Activated T-helper 2 cell treated with anti-CD3 and anti-CD28 coated beads, Interferon-gamma antibody, Interleukin-2, Interleukin-4, amounts not matched to agents 10 μg/mL and 5 μg/mL and 100 μg/mL, durations not matched to agents 14 hours and 24 hours and 36 hours (primary cell): Measurements from ENCODE around the gene EPAS1. TPM values are rescaled to one million over a fixed set of nuclear protein-coding genes. Genes with fewer than 3 reads are reported as not detected.
A peak's percentile ranks its signal among the peaks of the same experiment; 100 is the strongest.

Source experiments
- DNase-seq: peaks from one replicate; pipeline ENCODE4 v3.0.0; 2021; ENCODE audit warnings: low spot score
- H3K27ac Mint-ChIP-seq: one replicate; pipeline ENCODE4 v1.8.0; 2021; ENCODE audit warnings: mixed read lengths
- H3K27me3 Mint-ChIP-seq: one replicate; pipeline ENCODE4 v1.8.0; 2021; ENCODE audit warnings: low read depth, mixed read lengths
- H3K36me3 Mint-ChIP-seq: one replicate; pipeline ENCODE4 v1.8.0; 2021; ENCODE audit warnings: low read depth, mixed read lengths
- H3K4me1 Mint-ChIP-seq: one replicate; pipeline ENCODE4 v1.8.0; 2021; ENCODE audit warnings: low read depth, mixed read lengths
- H3K4me3 Mint-ChIP-seq: one replicate; pipeline ENCODE4 v1.8.0; 2021; ENCODE audit warnings: low read depth, mild to moderate bottlenecking, moderate library complexity, mixed read lengths
- H3K9me3 Mint-ChIP-seq: one replicate; pipeline ENCODE4 v1.8.0; 2021; ENCODE audit warnings: mixed read lengths
- intact Hi-C: fragments of 100-400 bp; cut with micrococcal nuclease; formaldehyde crosslinking; loops from one replicate; pipeline ENCODE4 v1.15.1; 2023
- total RNA-seq: library from RNA; stranded (reverse); gene quantifications from 2 replicates; pipeline ENCODE4 v1.2.3, GENCODE V29; 2022

EPAS1 gene
- total RNA-seq, 1 donor from 2014 or later, result 100.0 TPM

- no peak for DNase-seq
- H3K27me3 Mint-ChIP-seq, result peaks cover 15% of the 10 kb centered on the region
- H3K4me3 Mint-ChIP-seq, result no peak overlapping the region
- H3K27ac Mint-ChIP-seq, result no peak overlapping the region
- peaks cover 45% of the 10 kb centered on the region for H3K4me1 Mint-ChIP-seq
- peaks cover 27% of the 10 kb centered on the region for H3K36me3 Mint-ChIP-seq
- H3K9me3 Mint-ChIP-seq, result no peaks in the 10 kb centered on the region
- intact Hi-C loops, result no loop called here
Observed at GRCh38 chr2:46345775-46346174, 48.6 kb downstream of the EPAS1 start.

- H3K4me3 Mint-ChIP-seq, result no peak overlapping the region
- intact Hi-C loops, result no loop called here
- no peak for DNase-seq
- H3K27ac Mint-ChIP-seq, result no peak overlapping the region
- H3K27me3 Mint-ChIP-seq, result peaks cover 14% of the 10 kb centered on the region
- H3K4me1 Mint-ChIP-seq, result peaks cover 52% of the 10 kb centered on the region
- H3K9me3 Mint-ChIP-seq, result no peaks in the 10 kb centered on the region
- peaks cover 31% of the 10 kb centered on the region for H3K36me3 Mint-ChIP-seq
Observed at GRCh38 chr2:46346719-46347118, 49.5 kb downstream of the EPAS1 start.

GRCh38 chr2:46347648-46348280, 50.6 kb downstream of the EPAS1 start:
- intact Hi-C loops, result no loop called here
- H3K36me3 Mint-ChIP-seq, result peaks cover 35% of the 10 kb centered on the region
- H3K27me3 Mint-ChIP-seq, result peaks cover 9% of the 10 kb centered on the region
- DNase-seq, result no peak
- H3K4me3 Mint-ChIP-seq, result no peak overlapping the region
- peaks cover 55% of the 10 kb centered on the region for H3K4me1 Mint-ChIP-seq
- H3K27ac Mint-ChIP-seq, result peak overlapping the region; percentile 1
- no peaks in the 10 kb centered on the region for H3K9me3 Mint-ChIP-seq

DNA sequence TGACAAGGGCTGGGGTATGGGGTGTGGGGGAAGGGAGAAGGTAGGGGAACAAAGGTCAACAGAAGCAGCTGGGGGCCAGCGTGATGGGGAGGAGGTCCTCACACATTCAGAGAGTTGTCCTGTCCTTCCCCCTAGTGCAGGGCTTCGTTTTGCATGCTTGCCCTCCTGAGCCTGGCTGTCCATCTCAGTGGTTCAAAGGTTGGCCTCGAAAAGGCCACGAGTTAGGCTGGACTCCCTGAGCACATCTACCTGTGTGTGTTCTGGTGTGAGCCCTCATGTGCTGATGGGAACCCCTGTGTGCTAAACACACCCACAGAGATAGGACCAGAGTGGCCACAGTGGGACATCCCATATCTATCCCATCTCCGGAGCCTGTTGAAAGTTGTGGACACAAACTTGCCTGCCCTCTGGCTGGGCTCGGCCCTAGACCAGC, 51.9 kb downstream of the EPAS1 start:
- intact Hi-C loops, result no loop called here
- Mint-ChIP-seq H3K4me1 (peaks cover 66% of the 10 kb centered on the region), H3K27ac (no peak overlapping the region), H3K36me3 (peaks cover 39% of the 10 kb centered on the region), H3K4me3 (no peak overlapping the region), H3K9me3 (no peaks in the 10 kb centered on the region), H3K27me3 (peaks cover 4% of the 10 kb centered on the region)
- DNase-seq, result no peak

- peak overlapping the region; percentile 70 for H3K4me3 Mint-ChIP-seq
- intact Hi-C loops, result no loop called here
Observed at GRCh38 chr2:46350029-46350689, 53.0 kb downstream of the EPAS1 start.

GRCh38 chr2:46351098-46351749, 54.0 kb downstream of the EPAS1 start:
- peak; percentile 24 for DNase-seq
- Mint-ChIP-seq H3K27me3 (no peaks in the 10 kb centered on the region), H3K4me3 (peak overlapping the region; percentile 70), H3K36me3 (peaks cover 57% of the 10 kb centered on the region), H3K4me1 (peaks cover 73% of the 10 kb centered on the region), H3K9me3 (no peaks in the 10 kb centered on the region), H3K27ac (peak overlapping the region; percentile 87)
- intact Hi-C loops, result no loop called here

More at GRCh38 chr2:46350029-46350689, 53.0 kb downstream of the EPAS1 start:
- peaks cover 73% of the 10 kb centered on the region for H3K4me1 Mint-ChIP-seq
- peaks cover 48% of the 10 kb centered on the region for H3K36me3 Mint-ChIP-seq
- no peaks in the 10 kb centered on the region for H3K27me3 Mint-ChIP-seq
- peak overlapping the region; percentile 87 for H3K27ac Mint-ChIP-seq
- DNase-seq, result no peak
- no peaks in the 10 kb centered on the region for H3K9me3 Mint-ChIP-seq

- no peaks in the 10 kb centered on the region for H3K9me3 Mint-ChIP-seq
- DNase-seq, result peak; percentile 71
- peak overlapping the region; percentile 87 for H3K27ac Mint-ChIP-seq
- H3K36me3 Mint-ChIP-seq, result peaks cover 59% of the 10 kb centered on the region
- intact Hi-C loops, result no loop called here
- peak overlapping the region; percentile 70 for H3K4me3 Mint-ChIP-seq
- H3K27me3 Mint-ChIP-seq, result no peaks in the 10 kb centered on the region
- peaks cover 74% of the 10 kb centered on the region for H3K4me1 Mint-ChIP-seq
Observed at GRCh38 chr2:46351750-46352138, 54.5 kb downstream of the EPAS1 start.

GRCh38 chr2:46352621-46353020, 55.4 kb downstream of the EPAS1 start:
- intact Hi-C loops, result no loop called here
- peaks cover 76% of the 10 kb centered on the region for H3K4me1 Mint-ChIP-seq
- H3K4me3 Mint-ChIP-seq, result no peak overlapping the region
- peaks cover 4% of the 10 kb centered on the region for H3K9me3 Mint-ChIP-seq
- H3K27me3 Mint-ChIP-seq, result no peaks in the 10 kb centered on the region
- peak overlapping the region; percentile 87 for H3K27ac Mint-ChIP-seq
- H3K36me3 Mint-ChIP-seq, result peaks cover 59% of the 10 kb centered on the region
- no peak for DNase-seq

DNA sequence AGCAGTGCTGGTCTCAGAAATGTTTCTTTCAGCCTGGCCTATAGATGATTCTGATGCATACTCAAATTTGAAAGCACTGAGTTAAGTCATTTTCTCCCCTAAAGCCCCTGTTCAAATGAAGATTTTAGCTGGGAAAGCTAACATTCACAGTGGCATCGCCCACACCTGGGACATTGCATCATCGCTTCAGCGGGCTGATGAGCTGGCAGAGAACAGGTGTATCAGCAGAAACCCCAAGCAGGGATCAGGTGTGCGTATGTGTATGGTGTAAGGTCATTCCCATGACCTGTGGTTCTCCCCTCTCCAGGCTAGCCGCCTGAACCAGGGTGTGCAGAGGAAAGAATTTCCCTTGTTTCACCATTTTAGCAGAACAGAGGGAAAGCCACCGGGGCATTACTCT, 56.3 kb downstream of the EPAS1 start:
- H3K36me3 Mint-ChIP-seq, result peaks cover 62% of the 10 kb centered on the region
- no peak for DNase-seq
- H3K27me3 Mint-ChIP-seq, result no peaks in the 10 kb centered on the region
- intact Hi-C loops, result no loop called here
- H3K27ac Mint-ChIP-seq, result no peak overlapping the region
- peaks cover 4% of the 10 kb centered on the region for H3K9me3 Mint-ChIP-seq
- no peak overlapping the region for H3K4me3 Mint-ChIP-seq
- peaks cover 68% of the 10 kb centered on the region for H3K4me1 Mint-ChIP-seq

DNA sequence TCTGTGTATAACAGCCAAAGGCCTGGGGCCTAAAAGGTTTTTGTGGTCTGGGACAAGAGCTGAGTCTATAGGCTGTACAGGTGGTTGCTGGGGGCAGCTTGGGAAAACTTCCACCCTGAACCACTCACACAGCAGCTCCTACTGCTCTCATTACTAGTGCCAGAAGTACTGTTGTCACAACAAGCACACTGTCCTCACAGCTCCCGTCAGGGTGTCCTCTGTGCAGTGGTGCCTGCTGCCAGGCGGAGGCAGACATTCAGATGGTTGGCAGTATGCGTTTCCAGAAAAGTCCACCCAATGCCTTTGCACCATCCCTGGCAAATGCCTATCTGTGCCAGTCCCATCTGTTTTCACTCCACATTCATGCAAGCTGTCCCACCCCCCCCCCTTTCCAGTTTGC, 58.5 kb downstream of the EPAS1 start:
- no peak overlapping the region for H3K4me3 Mint-ChIP-seq
- H3K4me1 Mint-ChIP-seq, result peaks cover 52% of the 10 kb centered on the region
- peaks cover 4% of the 10 kb centered on the region for H3K9me3 Mint-ChIP-seq
- peaks cover 79% of the 10 kb centered on the region for H3K36me3 Mint-ChIP-seq
- DNase-seq, result no peak
- intact Hi-C loops, result no loop called here
- no peak overlapping the region for H3K27ac Mint-ChIP-seq
- no peaks in the 10 kb centered on the region for H3K27me3 Mint-ChIP-seq

GRCh38 chr2:46356991-46357390, 59.8 kb downstream of the EPAS1 start:
- Mint-ChIP-seq H3K27ac (peak overlapping the region; percentile 16), H3K36me3 (peaks cover 85% of the 10 kb centered on the region), H3K9me3 (peaks cover 4% of the 10 kb centered on the region), H3K4me3 (no peak overlapping the region), H3K27me3 (no peaks in the 10 kb centered on the region), H3K4me1 (peaks cover 44% of the 10 kb centered on the region)
- DNase-seq, result no peak
- intact Hi-C loops, result no loop called here

DNA sequence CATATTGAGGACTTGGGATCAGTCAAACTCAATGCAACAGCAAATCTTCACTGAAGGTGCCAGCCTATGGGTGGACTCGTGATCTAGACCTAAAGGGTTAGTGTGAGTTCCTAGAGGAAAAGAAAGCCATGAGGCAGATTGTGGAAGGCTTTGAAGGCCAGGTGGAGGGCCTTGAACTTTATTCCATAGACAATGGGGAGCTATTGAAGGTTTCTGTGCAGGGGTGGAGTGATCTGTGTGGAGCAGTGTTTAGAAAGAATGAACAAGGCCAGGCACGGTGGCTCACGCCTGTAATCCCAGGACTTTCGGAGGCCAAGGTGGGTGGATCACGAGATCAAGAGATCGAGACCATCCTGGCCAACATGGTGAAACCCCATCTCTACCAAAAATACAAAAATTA, 61.5 kb downstream of the EPAS1 start:
- Mint-ChIP-seq H3K36me3 (peaks cover 82% of the 10 kb centered on the region), H3K9me3 (peaks cover 4% of the 10 kb centered on the region), H3K4me1 (peaks cover 44% of the 10 kb centered on the region), H3K4me3 (no peak overlapping the region), H3K27me3 (no peaks in the 10 kb centered on the region), H3K27ac (no peak overlapping the region)
- intact Hi-C loops, result no loop called here
- DNase-seq, result no peak

DNA sequence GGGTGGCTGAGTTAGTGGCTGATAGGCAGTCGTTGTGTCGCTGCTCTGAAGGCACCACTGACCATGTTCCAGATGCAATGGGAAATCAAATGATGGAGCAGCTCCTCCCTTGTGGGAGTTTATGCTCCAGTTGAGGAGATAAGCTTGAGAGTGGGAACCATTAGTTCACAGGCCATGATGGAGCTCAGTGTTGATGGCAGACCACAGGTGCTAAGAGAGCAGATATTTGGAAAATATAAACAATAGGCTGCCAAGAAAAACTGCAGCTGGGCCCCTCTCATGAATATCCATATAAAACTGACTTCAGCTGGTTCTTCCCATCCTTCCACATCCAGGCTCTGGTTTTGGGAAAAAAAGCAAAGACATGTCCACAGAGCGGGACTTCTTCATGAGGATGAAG, 63.1 kb downstream of the EPAS1 start:
- no peak overlapping the region for H3K27ac Mint-ChIP-seq
- intact Hi-C loops, result loop anchor here (5.0 to 10.0 kb wide), 3 partner anchors 33 to 176 kb away; no protein-coding TSS in a partner anchor
- peaks cover 81% of the 10 kb centered on the region for H3K36me3 Mint-ChIP-seq
- no peak for DNase-seq
- peaks cover 49% of the 10 kb centered on the region for H3K4me1 Mint-ChIP-seq
- H3K9me3 Mint-ChIP-seq, result peaks cover 4% of the 10 kb centered on the region
- no peaks in the 10 kb centered on the region for H3K27me3 Mint-ChIP-seq
- H3K4me3 Mint-ChIP-seq, result no peak overlapping the region
